Mesothelial cell of epicardium (in vitro differentiated cells): ENCODE data around the gene GLE1. TPM values are rescaled to one million over a fixed set of nuclear protein-coding genes. Genes with fewer than 3 reads are reported as not detected.

Source experiments
- DNase-seq, 2 experiments: peaks; one replicate each; pipeline ENCODE4 v3.0.0; 2021; ENCODE audit warnings: low spot score in 2 of 2; ENCODE audit not compliant: unreplicated experiment in 2 of 2
- H3K27ac Mint-ChIP-seq: 2 replicates; pipeline ENCODE4 v1.8.0; 2021; ENCODE audit warnings: mixed read lengths
- H3K27me3 Mint-ChIP-seq: 2 replicates; pipeline ENCODE4 v1.8.0; 2021; ENCODE audit warnings: low read depth, mixed read lengths
- H3K36me3 Mint-ChIP-seq: 2 replicates; pipeline ENCODE4 v1.8.0; 2021; ENCODE audit warnings: mixed read lengths
- H3K4me1 Mint-ChIP-seq: 2 replicates; pipeline ENCODE4 v1.8.0; 2021; ENCODE audit warnings: mixed read lengths
- H3K4me3 Mint-ChIP-seq: 2 replicates; pipeline ENCODE4 v1.8.0; 2021; ENCODE audit warnings: mild to moderate bottlenecking, moderate library complexity, mixed read lengths
- H3K9me3 Mint-ChIP-seq: 2 replicates; pipeline ENCODE4 v1.8.0; 2021; ENCODE audit warnings: mixed read lengths
- total RNA-seq: library from RNA; stranded (reverse); gene quantifications from 3 replicates; pipeline ENCODE4 v1.2.1, GENCODE V29; 2021
- TF ChIP-seq, protein P1 (sequence below): fragments of 200-600 bp; sonication (generic); IDR thresholded peaks from one replicate; pipeline ENCODE4 v1.5.0; 2021; ENCODE audit warnings: antibody characterized with exemption; ENCODE audit not compliant: unreplicated experiment

GLE1 gene
- total RNA-seq, 1 donor from 2014 or later, result 15.6 TPM

DNA sequence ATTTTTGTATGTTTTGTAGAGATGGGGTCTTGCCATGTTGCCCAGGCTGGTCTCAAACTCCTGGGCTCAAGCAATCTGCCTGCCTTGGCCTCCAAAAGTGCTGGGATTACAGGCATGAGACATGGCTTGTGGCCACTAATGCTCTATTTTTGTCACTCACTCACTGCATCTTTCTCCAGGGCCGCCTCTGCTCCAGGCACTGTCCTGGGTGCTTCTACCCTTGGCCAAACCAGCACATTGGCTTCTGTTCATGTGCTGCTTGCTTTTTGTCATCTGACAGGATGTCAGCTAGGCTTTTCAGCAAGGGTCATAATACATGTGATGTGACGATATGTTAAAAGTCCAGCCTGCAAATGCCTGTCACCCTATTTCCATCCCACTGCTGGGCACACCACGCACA, 45.5 kb upstream of the GLE1 start:
- H3K9me3 Mint-ChIP-seq, result no peaks in the 10 kb centered on the region
- H3K36me3 Mint-ChIP-seq, result peaks cover 16% of the 10 kb centered on the region
- TF ChIP-seq, protein P1, sequence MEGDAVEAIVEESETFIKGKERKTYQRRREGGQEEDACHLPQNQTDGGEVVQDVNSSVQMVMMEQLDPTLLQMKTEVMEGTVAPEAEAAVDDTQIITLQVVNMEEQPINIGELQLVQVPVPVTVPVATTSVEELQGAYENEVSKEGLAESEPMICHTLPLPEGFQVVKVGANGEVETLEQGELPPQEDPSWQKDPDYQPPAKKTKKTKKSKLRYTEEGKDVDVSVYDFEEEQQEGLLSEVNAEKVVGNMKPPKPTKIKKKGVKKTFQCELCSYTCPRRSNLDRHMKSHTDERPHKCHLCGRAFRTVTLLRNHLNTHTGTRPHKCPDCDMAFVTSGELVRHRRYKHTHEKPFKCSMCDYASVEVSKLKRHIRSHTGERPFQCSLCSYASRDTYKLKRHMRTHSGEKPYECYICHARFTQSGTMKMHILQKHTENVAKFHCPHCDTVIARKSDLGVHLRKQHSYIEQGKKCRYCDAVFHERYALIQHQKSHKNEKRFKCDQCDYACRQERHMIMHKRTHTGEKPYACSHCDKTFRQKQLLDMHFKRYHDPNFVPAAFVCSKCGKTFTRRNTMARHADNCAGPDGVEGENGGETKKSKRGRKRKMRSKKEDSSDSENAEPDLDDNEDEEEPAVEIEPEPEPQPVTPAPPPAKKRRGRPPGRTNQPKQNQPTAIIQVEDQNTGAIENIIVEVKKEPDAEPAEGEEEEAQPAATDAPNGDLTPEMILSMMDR, result no peak
- H3K27ac Mint-ChIP-seq, result no peak overlapping the region
- H3K27me3 Mint-ChIP-seq, result no peaks in the 10 kb centered on the region
- no peak for DNase-seq
- no peak overlapping the region for H3K4me3 Mint-ChIP-seq
- peaks cover 9% of the 10 kb centered on the region for H3K4me1 Mint-ChIP-seq

DNA sequence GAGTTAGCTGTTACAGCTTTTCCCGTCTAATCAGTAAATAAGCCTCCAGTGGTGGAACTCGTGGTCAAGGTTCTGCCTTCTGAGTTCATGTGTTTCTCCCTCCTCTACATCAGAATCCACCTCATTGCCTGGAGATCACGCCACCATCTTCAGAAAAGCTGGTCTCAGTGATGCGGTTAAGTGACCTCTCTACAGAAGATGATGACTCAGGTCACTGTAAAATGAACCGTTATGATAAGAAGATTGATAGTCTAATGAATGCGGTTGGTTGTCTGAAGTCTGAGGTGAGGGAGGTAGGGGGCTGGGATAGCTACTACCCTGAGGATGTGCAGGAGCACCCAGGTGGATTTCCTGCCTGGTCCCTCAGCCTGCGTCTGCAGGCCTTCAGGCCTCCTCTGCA, 35.4 kb upstream of the GLE1 start:
- Mint-ChIP-seq H3K4me3 (no peak overlapping the region), H3K4me1 (no peaks in the 10 kb centered on the region), H3K27me3 (no peaks in the 10 kb centered on the region), H3K27ac (no peak overlapping the region), H3K9me3 (no peaks in the 10 kb centered on the region), H3K36me3 (peaks cover 10% of the 10 kb centered on the region)
- TF ChIP-seq, protein P1, result no peak
- no peak for DNase-seq

DNA sequence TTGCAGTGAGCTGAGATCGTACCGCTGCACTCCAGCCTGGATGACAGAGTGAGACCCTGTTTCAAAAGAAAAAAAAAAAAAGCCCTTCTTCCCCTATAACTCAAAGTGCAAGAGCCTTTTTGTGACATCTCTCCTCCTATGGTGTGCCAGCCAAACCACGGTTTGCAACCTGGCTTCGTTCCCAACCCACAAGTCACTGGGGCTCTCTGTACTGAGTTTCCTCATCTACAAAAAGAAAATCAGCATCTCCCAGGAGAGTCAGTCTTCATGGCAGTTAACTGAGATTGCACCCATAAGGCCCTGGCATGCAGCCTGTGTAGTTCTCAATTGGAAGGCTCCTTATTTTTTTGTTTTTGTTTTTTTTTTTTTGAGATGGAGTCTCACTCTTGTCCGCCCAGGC, 34.0 kb upstream of the GLE1 start:
- peaks cover 16% of the 10 kb centered on the region for H3K36me3 Mint-ChIP-seq

DNA sequence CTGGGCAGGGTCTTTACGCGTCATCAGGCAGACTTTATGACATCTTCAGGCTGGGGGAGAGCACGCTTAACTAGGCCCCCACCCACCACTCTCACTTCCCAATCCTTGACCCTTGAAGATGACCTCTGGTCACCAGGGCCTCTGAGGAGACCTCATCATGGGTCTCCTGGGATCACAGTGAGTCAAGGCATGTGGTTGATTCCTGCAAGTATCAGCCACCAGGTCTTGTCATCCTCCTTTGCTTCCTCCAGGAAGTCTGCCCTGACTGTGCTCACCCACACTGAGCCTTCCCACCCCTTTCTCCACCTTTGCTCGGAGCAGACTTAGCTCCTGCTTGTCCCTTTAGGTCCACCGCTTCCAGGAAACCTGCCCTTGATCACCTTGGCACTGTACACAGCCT, 31.4 kb upstream of the GLE1 start:
- DNase-seq, result no peak
- Mint-ChIP-seq H3K27me3 (no peaks in the 10 kb centered on the region), H3K27ac (no peak overlapping the region), H3K9me3 (peaks cover 4% of the 10 kb centered on the region), H3K4me1 (no peaks in the 10 kb centered on the region), H3K36me3 (peaks cover 21% of the 10 kb centered on the region), H3K4me3 (no peak overlapping the region)
- TF ChIP-seq, protein P1, result no peak

More for the DNA sequence above, 34.0 kb upstream of the GLE1 start:
- Mint-ChIP-seq H3K27ac (no peak overlapping the region), H3K4me3 (no peak overlapping the region), H3K9me3 (no peaks in the 10 kb centered on the region), H3K4me1 (no peaks in the 10 kb centered on the region), H3K27me3 (no peaks in the 10 kb centered on the region)
- TF ChIP-seq, protein P1, result no peak
- DNase-seq, result no peak

DNA sequence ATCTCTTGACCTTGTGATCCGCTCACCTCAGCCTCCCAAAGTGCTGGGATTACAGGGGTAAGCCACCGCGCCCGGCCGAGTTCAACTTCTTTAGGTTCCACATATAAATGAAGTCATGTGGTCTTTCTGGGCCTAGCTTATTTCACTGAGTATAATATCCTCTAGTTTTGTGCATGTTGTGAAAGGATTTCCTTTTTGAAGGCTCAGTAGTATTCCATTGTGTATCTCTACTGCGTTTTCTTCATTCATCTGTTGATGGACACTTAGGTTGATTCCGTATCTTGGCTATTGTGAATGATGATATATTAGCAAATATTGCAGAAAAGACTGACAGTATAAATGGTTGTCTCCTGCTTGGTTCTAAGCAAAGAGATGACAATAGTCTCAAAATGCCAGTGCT, 28.7 kb upstream of the GLE1 start:
- no peak for DNase-seq
- no peak overlapping the region for H3K27ac Mint-ChIP-seq
- TF ChIP-seq, protein P1, result no peak

DNA sequence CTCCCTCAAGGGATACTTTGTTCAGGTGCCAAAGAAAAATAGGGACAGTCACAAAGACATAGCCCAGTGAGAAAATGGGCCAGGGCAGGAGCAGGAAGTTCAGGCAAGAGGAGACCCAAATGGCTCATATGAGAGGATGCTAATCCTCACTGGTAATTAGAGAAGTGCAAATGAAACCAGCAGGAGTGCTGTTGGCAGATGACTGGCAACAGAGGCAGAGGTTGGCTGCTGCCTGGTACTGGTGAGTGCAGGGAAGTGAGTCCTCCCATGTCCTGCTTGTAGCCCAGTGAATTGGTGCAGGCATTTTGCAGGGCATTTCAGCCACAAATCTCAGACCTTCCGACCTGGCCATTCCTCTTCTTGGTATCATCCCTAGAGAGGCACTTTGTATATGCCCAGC, 25.3 kb upstream of the GLE1 start:
- H3K27me3 Mint-ChIP-seq, result no peaks in the 10 kb centered on the region
- no peak overlapping the region for H3K4me3 Mint-ChIP-seq

More for the DNA sequence above, 28.7 kb upstream of the GLE1 start:
- Mint-ChIP-seq H3K4me3 (no peak overlapping the region), H3K9me3 (peaks cover 4% of the 10 kb centered on the region), H3K27me3 (no peaks in the 10 kb centered on the region), H3K4me1 (no peaks in the 10 kb centered on the region), H3K36me3 (peaks cover 28% of the 10 kb centered on the region)

More for the DNA sequence above, 25.3 kb upstream of the GLE1 start:
- H3K4me1 Mint-ChIP-seq, result no peaks in the 10 kb centered on the region
- DNase-seq, result no peak
- H3K36me3 Mint-ChIP-seq, result peaks cover 38% of the 10 kb centered on the region
- H3K27ac Mint-ChIP-seq, result no peak overlapping the region
- TF ChIP-seq, protein P1, result no peak
- H3K9me3 Mint-ChIP-seq, result peaks cover 4% of the 10 kb centered on the region
